Neutrophil (primary cell): ENCODE measurements around the gene TMOD2.
"Not testable (repeated sequence)": the region's sequence is repeated elsewhere in the genome, so short reads cannot be mapped to it uniquely, and the experiment has no call there.

Experiments
- H3K27ac ChIP-seq: fragments of 200-600 bp; sonication (generic); 2 replicates; pipeline ENCODE4 v1.5.1; 2016; ENCODE audit warnings: mild to moderate bottlenecking, moderate library complexity
- H3K27me3 ChIP-seq: fragments of 200-600 bp; sonication (generic); 2 replicates; pipeline ENCODE4 v1.6.0; 2016; ENCODE audit warnings: mild to moderate bottlenecking
- H3K36me3 ChIP-seq: fragments of 200-600 bp; sonication (generic); 2 replicates; pipeline ENCODE4 v1.5.1; 2017
- H3K4me1 ChIP-seq, 2 experiments: fragments of 200-600 bp in 1 of 2; sonication (generic) in 1 of 2; 1 replicate in 1 of 2; 2 replicates in 1 of 2; pipeline versions ENCODE4 v1.5.1 to v1.6.1; 2013 to 2016; ENCODE audit warnings: low read depth in 1 of 2, low read length in 1 of 2, mild to moderate bottlenecking in 1 of 2, moderate library complexity in 1 of 2; ENCODE audit not compliant: control insufficient read depth in 1 of 2, insufficient read depth in 1 of 2
- H3K4me3 ChIP-seq, 2 experiments: fragments of 200-600 bp in 1 of 2; sonication (generic) in 1 of 2; 1 replicate in 1 of 2; 2 replicates in 1 of 2; pipeline ENCODE4 v1.5.1; 2013 to 2016; ENCODE audit warnings: low read depth in 1 of 2, low read length in 1 of 2, mild to moderate bottlenecking in 1 of 2, moderate library complexity in 1 of 2
- H3K9me3 ChIP-seq: fragments of 200-600 bp; sonication (generic); 2 replicates; pipeline ENCODE4 v1.5.1; 2016
- CTCF ChIP-seq: fragments of 200-600 bp; sonication (generic); IDR thresholded peaks from 2 replicates; pipeline ENCODE4 v1.5.1; 2016; ENCODE audit warnings: antibody characterized with exemption

TMOD2 gene

GRCh38 chr15:51783967-51784366 is 32.6 kb downstream of the TMOD2 start:
- TF ChIP-seq CTCF, result no peak
- Histone ChIP-seq H3K4me1 (no peaks in the 10 kb centered on the region), H3K4me3 (no peak overlapping the region), H3K27ac (no peak overlapping the region), H3K36me3 (peaks cover 56% of the 10 kb centered on the region), H3K9me3 (no peaks in the 10 kb centered on the region), H3K27me3 (no peaks in the 10 kb centered on the region)

DNA sequence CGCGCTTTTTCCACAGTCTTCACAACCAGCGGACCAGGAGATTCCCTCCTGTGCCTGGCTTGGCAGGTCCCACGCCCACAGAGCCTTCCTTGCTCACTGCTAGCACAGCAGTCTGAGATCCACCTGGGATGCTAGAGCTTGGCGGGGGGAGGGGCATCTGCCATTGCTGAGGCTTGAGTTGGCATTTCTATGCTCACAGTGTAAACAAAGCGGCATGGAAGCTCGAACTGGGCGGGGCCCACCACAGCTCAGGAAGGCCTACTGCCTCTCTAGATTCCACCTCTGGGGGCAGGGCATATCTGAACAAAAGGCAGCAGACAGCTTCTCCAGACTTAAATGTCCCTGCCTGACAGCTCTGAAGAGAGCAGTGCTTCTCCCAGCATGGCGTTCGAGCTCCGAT is 35.7 kb downstream of the TMOD2 start:
- peaks cover 45% of the 10 kb centered on the region for H3K36me3 ChIP-seq
- not testable (repeated sequence) for H3K27me3 ChIP-seq, H3K4me3 ChIP-seq, H3K9me3 ChIP-seq, H3K27ac ChIP-seq, H3K4me1 ChIP-seq

GRCh38 chr15:51792474-51792873 is 41.1 kb downstream of the TMOD2 start:
- not testable (repeated sequence) for H3K27ac ChIP-seq, H3K9me3 ChIP-seq, H3K4me1 ChIP-seq, H3K27me3 ChIP-seq, H3K4me3 ChIP-seq
- peaks cover 10% of the 10 kb centered on the region for H3K36me3 ChIP-seq

DNA sequence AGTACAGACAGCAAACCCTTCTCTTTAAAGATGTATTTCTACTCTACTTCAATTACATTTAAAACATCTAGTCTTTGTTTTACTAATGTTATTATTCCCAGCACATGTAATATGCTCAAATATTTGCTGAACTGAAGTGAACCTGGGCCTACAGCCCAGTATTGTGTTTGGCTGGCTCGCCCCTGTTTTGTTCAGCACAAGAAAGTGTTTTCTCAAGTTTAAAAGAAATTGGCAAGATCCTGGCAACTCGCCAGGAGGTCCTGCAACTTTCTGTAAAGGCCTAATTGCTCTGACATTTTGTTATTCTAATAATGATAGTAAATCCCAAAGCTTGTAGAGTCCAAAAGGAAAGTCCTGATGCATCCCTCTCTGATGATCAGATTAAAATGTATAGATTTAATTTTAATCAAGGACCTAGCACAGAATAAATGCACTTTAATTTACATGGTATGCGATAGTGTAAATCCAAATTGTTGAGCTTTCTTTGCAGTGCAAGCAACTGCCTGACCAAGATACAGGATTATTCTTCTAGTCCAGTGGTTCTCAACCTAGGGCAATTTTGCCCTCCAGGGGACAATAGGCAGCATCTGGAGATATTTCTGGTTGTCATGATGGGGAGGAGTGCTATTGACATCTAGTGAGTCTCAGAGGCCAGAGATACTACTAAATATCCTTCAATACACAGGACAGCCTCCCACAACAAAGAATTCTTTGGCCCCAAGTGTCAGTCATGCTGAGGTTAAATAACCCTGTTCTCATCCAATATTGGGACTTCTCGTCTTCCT is 42.3 kb downstream of the TMOD2 start:
- no peak for TF ChIP-seq CTCF
- H3K27ac ChIP-seq, result no peak overlapping the region

DNA sequence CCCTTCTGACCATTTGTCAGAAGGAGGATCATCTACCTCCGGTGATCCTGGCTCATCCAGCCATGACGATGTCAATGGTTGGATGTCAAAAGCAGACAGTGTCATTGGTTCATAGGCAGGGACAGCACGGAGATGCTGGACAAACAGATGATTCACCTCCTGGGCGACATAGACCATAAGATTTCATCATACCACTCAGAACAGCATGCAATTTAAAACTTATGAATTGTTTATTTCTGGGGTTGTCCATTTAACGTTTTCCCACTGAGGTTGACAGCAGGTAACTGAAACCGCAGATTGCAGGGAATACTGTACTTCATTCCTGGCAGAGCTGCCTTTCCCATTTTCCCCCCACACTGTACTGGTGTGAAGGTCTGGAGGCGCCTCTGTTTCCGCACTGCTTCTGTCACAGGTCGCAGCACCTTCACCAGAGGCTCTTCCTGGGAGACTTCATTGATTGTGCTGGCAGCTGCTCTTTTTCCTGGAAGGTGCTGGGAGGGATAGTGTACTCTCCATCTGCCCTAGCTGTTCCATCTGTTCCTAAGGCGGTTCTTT is 45.5 kb downstream of the TMOD2 start:
- H3K27me3 ChIP-seq, result no peaks in the 10 kb centered on the region
- no peaks in the 10 kb centered on the region for H3K9me3 ChIP-seq
- H3K4me1 ChIP-seq, result no peaks in the 10 kb centered on the region
- peaks cover 31% of the 10 kb centered on the region for H3K36me3 ChIP-seq
- H3K27ac ChIP-seq, result no peak overlapping the region
- no peak overlapping the region for H3K4me3 ChIP-seq
- TF ChIP-seq CTCF, result no peak

More for the DNA sequence above, 42.3 kb downstream of the TMOD2 start:
- Histone ChIP-seq H3K27me3 (no peaks in the 10 kb centered on the region), H3K9me3 (no peaks in the 10 kb centered on the region), H3K4me3 (no peak overlapping the region), H3K36me3 (peaks cover 15% of the 10 kb centered on the region), H3K4me1 (no peaks in the 10 kb centered on the region)

DNA sequence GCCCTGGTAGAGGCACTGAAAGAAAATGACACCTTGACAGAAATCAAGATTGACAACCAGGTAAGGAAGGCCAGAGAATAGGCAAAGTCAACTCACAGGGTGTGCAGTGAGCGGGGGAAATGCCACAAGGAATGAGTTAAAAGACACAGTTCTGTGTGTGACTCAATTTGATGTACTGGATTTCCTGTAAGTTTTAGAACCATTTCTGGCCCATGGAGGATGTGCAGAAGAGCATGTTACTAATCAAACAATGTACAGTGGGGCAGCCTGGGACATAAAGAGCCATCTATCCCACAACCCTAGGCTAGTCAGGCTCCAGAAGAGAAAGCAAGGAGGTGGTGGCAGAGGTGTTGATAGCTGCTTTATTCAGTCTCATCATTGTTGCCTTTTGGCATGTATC is 46.9 kb downstream of the TMOD2 start:
- Histone ChIP-seq H3K27ac (no peak overlapping the region), H3K4me3 (no peak overlapping the region), H3K27me3 (no peaks in the 10 kb centered on the region), H3K36me3 (peaks cover 31% of the 10 kb centered on the region), H3K4me1 (no peaks in the 10 kb centered on the region), H3K9me3 (no peaks in the 10 kb centered on the region)
- TF ChIP-seq CTCF, result no peak
